Measurements from ENCODE around the gene DPF1.

DPF1 gene

GRCh38 chr19:38216785-38217641 is 7.0 kb downstream of the DPF1 start:
- CTCF ChIA-PET = no interaction called here
- no peak for DNase-seq (ENCODE audit: extremely low spot score)
- TF ChIP-seq ARNT (IDR thresholded peaks at IDR 0.05) (no peak), PKNOX1 (IDR thresholded peaks at IDR 0.05) (no peak), FOXM1 (IDR thresholded peaks at IDR 0.05; ENCODE audit: borderline replicate concordance) (no peak), BHLHE40 (IDR thresholded peaks at IDR 0.05; ENCODE audit: borderline replicate concordance) (no peak), SP1 (IDR thresholded peaks at IDR 0.05) (no peak), FOXA1 (IDR thresholded peaks at IDR 0.05) (no peak), TARDBP (IDR thresholded peaks at IDR 0.05) (no peak), NFRKB (IDR thresholded peaks at IDR 0.05) (no peak), SUZ12 (IDR thresholded peaks at IDR 0.05) (no peak), HDGF (IDR thresholded peaks at IDR 0.05; ENCODE audit: borderline replicate concordance) (no peak), ZNF384 (IDR thresholded peaks at IDR 0.05) (no peak), L3MBTL2 (conservative IDR thresholded peaks at IDR 0.05) (no peak), FOXK2 (IDR thresholded peaks at IDR 0.05) (no peak), ELF4 (IDR thresholded peaks at IDR 0.05) (no peak), LEF1 (IDR thresholded peaks at IDR 0.05; ENCODE audit: borderline replicate concordance) (no peak), CTBP1 (IDR thresholded peaks at IDR 0.05; ENCODE audit: borderline replicate concordance) (no peak)
- POLR2A ChIA-PET = no interaction called here

- ChIA-PET POLR2A (no interaction called here), CTCF (no interaction called here)
- TF ChIP-seq ZNF384 (IDR thresholded peaks at IDR 0.05) (no peak), LEF1 (IDR thresholded peaks at IDR 0.05; ENCODE audit: borderline replicate concordance) (no peak), ELF4 (IDR thresholded peaks at IDR 0.05) (no peak), NFRKB (IDR thresholded peaks at IDR 0.05) (no peak), PKNOX1 (IDR thresholded peaks at IDR 0.05) (no peak), ARNT (IDR thresholded peaks at IDR 0.05) (no peak), L3MBTL2 (conservative IDR thresholded peaks at IDR 0.05) (no peak)
- DNase-seq (ENCODE audit: extremely low spot score) = no peak
Measured at GRCh38 chr19:38213911-38214625, 10.0 kb downstream of the DPF1 start.

GRCh38 chr19:38213469-38213868 is 10.6 kb downstream of the DPF1 start:
- ChIA-PET POLR2A (no interaction called here), CTCF (no interaction called here)
- TF ChIP-seq PKNOX1 (IDR thresholded peaks at IDR 0.05) (no peak), ZNF384 (IDR thresholded peaks at IDR 0.05) (no peak), FOXA1 (IDR thresholded peaks at IDR 0.05) (no peak)
- no peak for DNase-seq (ENCODE audit: extremely low spot score)

- TF ChIP-seq FOXA1 (IDR thresholded peaks at IDR 0.05) (no peak), CTBP1 (IDR thresholded peaks at IDR 0.05; ENCODE audit: borderline replicate concordance) (no peak), FOXK2 (IDR thresholded peaks at IDR 0.05) (no peak), ZNF384 (IDR thresholded peaks at IDR 0.05) (no peak), TARDBP (IDR thresholded peaks at IDR 0.05) (no peak)
- ChIA-PET CTCF (no interaction called here), POLR2A (no interaction called here)
- DNase-seq (ENCODE audit: extremely low spot score) = no peak
Measured at GRCh38 chr19:38211766-38212165, 12.3 kb downstream of the DPF1 start.

- TF ChIP-seq BHLHE40 (IDR thresholded peaks at IDR 0.05; ENCODE audit: borderline replicate concordance) (no peak), ARNT (IDR thresholded peaks at IDR 0.05) (no peak), FOXM1 (IDR thresholded peaks at IDR 0.05; ENCODE audit: borderline replicate concordance) (no peak), SP1 (IDR thresholded peaks at IDR 0.05) (no peak), HDGF (IDR thresholded peaks at IDR 0.05; ENCODE audit: borderline replicate concordance) (no peak)
- ChIA-PET POLR2A (no interaction called here), CTCF (no interaction called here)
- no peak for DNase-seq (ENCODE audit: extremely low spot score)
Measured at GRCh38 chr19:38211151-38211591, 12.9 kb downstream of the DPF1 start.

GRCh38 chr19:38210458-38210987 is 13.5 kb downstream of the DPF1 start:
- DNase-seq (ENCODE audit: extremely low spot score) = no peak
- CTCF ChIA-PET = no interaction called here
- TF ChIP-seq FOXK2 (IDR thresholded peaks at IDR 0.05) (no peak), ZNF384 (IDR thresholded peaks at IDR 0.05) (no peak), ARNT (IDR thresholded peaks at IDR 0.05) (no peak), ELF4 (IDR thresholded peaks at IDR 0.05) (no peak), LEF1 (IDR thresholded peaks at IDR 0.05; ENCODE audit: borderline replicate concordance) (no peak), CTBP1 (IDR thresholded peaks at IDR 0.05; ENCODE audit: borderline replicate concordance) (no peak), FOXM1 (IDR thresholded peaks at IDR 0.05; ENCODE audit: borderline replicate concordance) (no peak), NFRKB (IDR thresholded peaks at IDR 0.05) (no peak), SP1 (IDR thresholded peaks at IDR 0.05) (no peak), TARDBP (IDR thresholded peaks at IDR 0.05) (no peak), L3MBTL2 (conservative IDR thresholded peaks at IDR 0.05) (no peak), PKNOX1 (IDR thresholded peaks at IDR 0.05) (no peak), HDGF (IDR thresholded peaks at IDR 0.05; ENCODE audit: borderline replicate concordance) (no peak), FOXA1 (IDR thresholded peaks at IDR 0.05) (no peak), BHLHE40 (IDR thresholded peaks at IDR 0.05; ENCODE audit: borderline replicate concordance) (no peak)
- POLR2A ChIA-PET = no interaction called here

All from HEK293T (cell line).